OCI-LY3 (cell line): ENCODE data around the gene B3GALT6.
A peak's percentile ranks its signal among the peaks of the same experiment; 100 is the strongest.

Source experiments
- H2AFZ ChIP-seq: fragments of 200-600, 300-600 bp; shearing (Covaris generic); 2 replicates; pipeline ENCODE4 v1.6.0; 2014; ENCODE audit warnings: antibody characterized with exemption, low read depth, low read length
- H3K27ac ChIP-seq: fragments of 200-600, 300-600 bp; sonication (generic); 2 replicates; pipeline ENCODE4 v1.5.1; 2014; ENCODE audit warnings: mild to moderate bottlenecking, low read length, moderate library complexity, mixed read lengths
- H3K27me3 ChIP-seq: fragments of 200-600, 300-600 bp; sonication (generic); 2 replicates; pipeline ENCODE4 v1.6.1; 2014; ENCODE audit warnings: low read depth, low read length, mixed read lengths
- H3K36me3 ChIP-seq: fragments of 200-600, 300-600 bp; sonication (generic); replicated peaks from 2 replicates; pipeline ENCODE3; 2014; ENCODE audit warnings: low read depth, low read length, mixed read lengths
- H3K4me1 ChIP-seq: fragments of 300-600, 200-600 bp; sonication (generic); 2 replicates; pipeline ENCODE4 v1.6.1; 2014; ENCODE audit warnings: low read length, mixed read lengths
- H3K4me2 ChIP-seq: fragments of 200-600, 300-600 bp; sonication (generic); 2 replicates; pipeline ENCODE4 v1.6.1; 2014; ENCODE audit warnings: low read length, mixed read lengths
- H3K4me3 ChIP-seq: fragments of 300-600, 200-600 bp; sonication (generic); 2 replicates; pipeline ENCODE4 v1.5.1; 2014; ENCODE audit warnings: antibody characterized with exemption, mild to moderate bottlenecking, low read length, moderate library complexity
- H3K79me2 ChIP-seq: fragments of 300-600, 200-600 bp; shearing (Covaris generic); 2 replicates; pipeline ENCODE4 v1.6.1; 2014; ENCODE audit warnings: mild to moderate bottlenecking, low read length, mixed read lengths
- H3K9ac ChIP-seq: fragments of 300-600, 200-600 bp; shearing (Covaris generic); 2 replicates; pipeline ENCODE4 v1.6.0; 2014; ENCODE audit warnings: mild to moderate bottlenecking, low read length, moderate library complexity
- H3K9me3 ChIP-seq: fragments of 200-600, 300-600 bp; shearing (Covaris generic); 2 replicates; pipeline ENCODE4 v1.6.1; 2014; ENCODE audit warnings: low read length, mixed read lengths; ENCODE audit not compliant: insufficient read depth
- H4K20me1 ChIP-seq: fragments of 200-600, 300-600 bp; sonication (generic); 2 replicates; pipeline ENCODE4 v1.6.1; 2016; ENCODE audit warnings: low read length, mixed read lengths; ENCODE audit not compliant: insufficient read depth
- CTCF ChIP-seq: fragments of 200-600, 300-600 bp; sonication (generic); IDR thresholded peaks from 2 replicates; pipeline ENCODE4 v1.5.1; 2014; ENCODE audit warnings: antibody characterized with exemption, low read length, low read depth
- EZH2phosphoT487 ChIP-seq: fragments of 200-600 bp; shearing (Covaris generic); IDR thresholded peaks from 2 replicates; pipeline ENCODE4 v1.6.1; 2018; ENCODE audit warnings: antibody characterized with exemption, mixed run types, low read depth

The B3GALT6 gene

GRCh38 chr1:1205769-1206375, 26.2 kb upstream of the B3GALT6 start:
- peaks cover 12% of the 10 kb centered on the region for H3K4me1 ChIP-seq
- H3K9ac ChIP-seq: peak overlapping the region; percentile 22; the same call in 1 of the 2 replicates
- no peak overlapping the region; the same call in 1 of the 2 replicates for H2AFZ ChIP-seq
- H4K20me1 ChIP-seq: no peaks in the 10 kb centered on the region
- H3K4me3 ChIP-seq: peak overlapping the region; percentile 68
- no peak for TF ChIP-seq EZH2phosphoT487
- peak; percentile 13; the same call in 1 of the 2 replicates for TF ChIP-seq CTCF
- no peaks in the 10 kb centered on the region for H3K79me2 ChIP-seq
- H3K27ac ChIP-seq: no peak overlapping the region
- H3K27me3 ChIP-seq: peaks cover 25% of the 10 kb centered on the region
- H3K9me3 ChIP-seq: no peaks in the 10 kb centered on the region
- peak overlapping the region; percentile 92 for H3K4me2 ChIP-seq
- no peaks in the 10 kb centered on the region for H3K36me3 ChIP-seq

GRCh38 chr1:1206376-1206965, 25.6 kb upstream of the B3GALT6 start, which contains the start of gene TNFRSF18:
TSS of gene TNFRSF18 (minus strand) at chr1:1206592. CDS start at chr1:1206571, 21 bp downstream.
- TF ChIP-seq CTCF: no peak
- no peak for TF ChIP-seq EZH2phosphoT487

GRCh38 chr1:1206966-1207531, 25.0 kb upstream of the B3GALT6 start:
- no peaks in the 10 kb centered on the region for H3K36me3 ChIP-seq
- no peaks in the 10 kb centered on the region for H3K9me3 ChIP-seq
- no peak for TF ChIP-seq CTCF
- no peak for TF ChIP-seq EZH2phosphoT487
- H3K4me3 ChIP-seq: peak overlapping the region; percentile 68
- H3K4me2 ChIP-seq: peak overlapping the region; percentile 92
- H3K4me1 ChIP-seq: peaks cover 12% of the 10 kb centered on the region
- H3K27me3 ChIP-seq: peaks cover 25% of the 10 kb centered on the region
- no peaks in the 10 kb centered on the region for H4K20me1 ChIP-seq
- H3K27ac ChIP-seq: no peak overlapping the region
- no peak overlapping the region for H3K9ac ChIP-seq
- H2AFZ ChIP-seq: no peak overlapping the region
- no peaks in the 10 kb centered on the region for H3K79me2 ChIP-seq

More at GRCh38 chr1:1206376-1206965, 25.6 kb upstream of the B3GALT6 start, which contains the start of gene TNFRSF18:
- Histone ChIP-seq H3K9ac (peak within 1 kb of the TSS; percentile 22; the same call in 1 of the 2 replicates), H3K27me3 (peaks cover 25% of the 10 kb centered on the region), H3K4me2 (peak within 1 kb of the TSS; percentile 92), H3K27ac (no peak within 1 kb of the TSS), H3K4me3 (peak within 1 kb of the TSS; percentile 68), H3K36me3 (no peaks in the 10 kb centered on the region), H4K20me1 (no peaks in the 10 kb centered on the region), H3K9me3 (no peaks in the 10 kb centered on the region), H3K4me1 (peaks cover 12% of the 10 kb centered on the region), H2AFZ (no peak within 1 kb of the TSS; the same call in 1 of the 2 replicates), H3K79me2 (no peaks in the 10 kb centered on the region)

- Histone ChIP-seq H3K36me3 (no peaks in the 10 kb centered on the region), H2AFZ (no peak overlapping the region), H3K4me1 (peaks cover 12% of the 10 kb centered on the region), H3K4me2 (no peak overlapping the region), H3K9ac (no peak overlapping the region), H3K27ac (no peak overlapping the region), H3K9me3 (no peaks in the 10 kb centered on the region), H3K79me2 (no peaks in the 10 kb centered on the region), H4K20me1 (no peaks in the 10 kb centered on the region), H3K27me3 (peaks cover 25% of the 10 kb centered on the region), H3K4me3 (no peak overlapping the region)
- TF ChIP-seq CTCF: no peak
- TF ChIP-seq EZH2phosphoT487: no peak
Observed at GRCh38 chr1:1207571-1207892, 24.5 kb upstream of the B3GALT6 start.
